ENCODE results near the gene FHL5.
"Not testable (repeated sequence)": the region's sequence is repeated elsewhere in the genome, so short reads cannot be mapped to it uniquely, and the experiment has no call there.

The FHL5 gene

DNA sequence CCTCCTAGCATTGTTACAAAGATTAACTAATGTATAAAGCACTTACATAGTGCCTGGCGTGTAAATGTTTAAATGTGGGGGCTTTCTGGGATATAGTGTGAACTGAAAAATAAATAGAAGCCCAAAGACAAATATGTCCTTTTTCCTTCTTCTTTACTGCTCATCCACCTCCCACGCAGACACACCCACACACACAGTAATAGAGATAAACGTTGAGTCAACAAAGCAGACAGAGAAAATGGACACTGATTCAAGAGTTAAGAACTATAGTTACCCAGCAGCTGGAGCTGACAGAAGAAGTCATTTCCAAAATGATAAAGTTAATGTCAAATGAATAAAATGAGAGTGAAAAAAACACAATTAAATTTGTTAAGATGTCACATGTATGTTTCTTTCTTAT is 68.3 kb downstream of the FHL5 start:
- Mint-ChIP-seq H3K4me3 (no peak overlapping the region), H3K27me3 (ENCODE audit: low read depth) (peaks cover 9% of the 10 kb centered on the region), H3K36me3 (ENCODE audit: low read depth) (no peaks in the 10 kb centered on the region), H3K4me1 (ENCODE audit: low read depth) (no peaks in the 10 kb centered on the region), H3K27ac (no peak overlapping the region), H3K9me3 (no peaks in the 10 kb centered on the region)

DNA sequence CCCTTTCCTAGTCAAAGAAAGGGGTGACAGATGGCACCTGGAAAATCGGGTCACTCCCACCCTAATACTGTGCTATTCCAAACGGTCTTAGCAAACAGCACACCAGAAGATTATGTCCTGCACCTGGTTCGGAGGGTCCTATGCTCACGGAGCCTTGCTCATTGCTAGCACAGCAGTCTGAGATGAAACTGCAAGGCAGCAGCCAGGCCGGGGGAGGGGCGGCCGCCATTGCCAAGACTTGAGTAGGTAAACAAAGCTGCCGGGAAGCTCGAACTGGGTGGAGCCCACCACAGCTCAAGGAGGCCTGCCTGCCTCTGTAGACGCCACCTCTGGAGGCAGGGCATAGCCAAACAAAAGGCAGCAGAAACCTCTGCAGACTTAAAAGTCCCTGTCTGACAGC is 75.1 kb downstream of the FHL5 start:
- H3K27me3 Mint-ChIP-seq (ENCODE audit: low read depth) = peaks cover 18% of the 10 kb centered on the region
- H3K36me3 Mint-ChIP-seq (ENCODE audit: low read depth); H3K27ac Mint-ChIP-seq; H3K4me3 Mint-ChIP-seq; H3K9me3 Mint-ChIP-seq; H3K4me1 Mint-ChIP-seq (ENCODE audit: low read depth): not testable (repeated sequence)

DNA sequence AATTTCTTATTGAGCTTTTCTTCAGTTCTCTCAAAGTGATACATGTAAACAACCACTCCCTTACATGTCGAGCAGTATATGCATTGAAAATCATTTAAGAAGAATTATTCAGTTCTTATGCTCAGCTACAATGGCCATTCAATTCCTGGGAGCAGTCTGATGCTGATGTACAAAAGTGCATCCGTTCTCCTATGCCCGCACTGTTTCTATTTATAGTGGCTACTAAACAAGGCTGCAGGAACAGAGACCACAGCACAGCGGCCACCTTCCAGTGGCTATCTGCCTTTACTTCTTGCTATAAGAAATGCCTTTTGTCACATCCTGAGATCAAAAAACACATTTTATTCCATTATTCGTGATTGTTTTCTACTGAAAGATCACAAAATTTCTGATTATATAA is 82.2 kb downstream of the FHL5 start:
- no peaks in the 10 kb centered on the region for H3K36me3 Mint-ChIP-seq (ENCODE audit: low read depth)
- no peak overlapping the region for H3K4me3 Mint-ChIP-seq
- no peak overlapping the region for H3K27ac Mint-ChIP-seq
- H3K9me3 Mint-ChIP-seq = no peaks in the 10 kb centered on the region
- no peaks in the 10 kb centered on the region for H3K4me1 Mint-ChIP-seq (ENCODE audit: low read depth)
- H3K27me3 Mint-ChIP-seq (ENCODE audit: low read depth) = peaks cover 20% of the 10 kb centered on the region

DNA sequence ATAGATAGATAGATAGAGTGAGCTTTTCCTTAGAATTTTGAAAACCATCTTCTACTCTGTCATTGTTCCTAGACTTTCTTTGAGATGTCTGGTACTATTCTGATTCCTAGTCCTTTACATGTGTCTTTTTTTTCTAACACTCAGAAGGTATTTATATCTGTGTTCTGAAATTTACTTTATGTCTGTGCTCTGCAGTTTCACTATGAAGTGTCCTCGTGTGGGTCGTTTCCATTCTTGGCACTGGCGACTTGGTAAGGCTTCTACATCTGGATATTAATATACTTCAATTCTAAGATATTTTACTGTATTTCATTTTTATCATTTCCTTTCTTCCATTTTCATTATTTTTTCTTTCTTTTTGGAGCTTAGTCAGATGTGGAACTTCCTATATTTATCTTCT is 87.0 kb downstream of the FHL5 start:
- H3K4me1 Mint-ChIP-seq (ENCODE audit: low read depth) = peaks cover 5% of the 10 kb centered on the region
- H3K9me3 Mint-ChIP-seq = no peaks in the 10 kb centered on the region
- H3K27me3 Mint-ChIP-seq (ENCODE audit: low read depth) = peaks cover 11% of the 10 kb centered on the region
- H3K36me3 Mint-ChIP-seq (ENCODE audit: low read depth) = no peaks in the 10 kb centered on the region
- no peak overlapping the region for H3K27ac Mint-ChIP-seq
- no peak overlapping the region for H3K4me3 Mint-ChIP-seq

DNA sequence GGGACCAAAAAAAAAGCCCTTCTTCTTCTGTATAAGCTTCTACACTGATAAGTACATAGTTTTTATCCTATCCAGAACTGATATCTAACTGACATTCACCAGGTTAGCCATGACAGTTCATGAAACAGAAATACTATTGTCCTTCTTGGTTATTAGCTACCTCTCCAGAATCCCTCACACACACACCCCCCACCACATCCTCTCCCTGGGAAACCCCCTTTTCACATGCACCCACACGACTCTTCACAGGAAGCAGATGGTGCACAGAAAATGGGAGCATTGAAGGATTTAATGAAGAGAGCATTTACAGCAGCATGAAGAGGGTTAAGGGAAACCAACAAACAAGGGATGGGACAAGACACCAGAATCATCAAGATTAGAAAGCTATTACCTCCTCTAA is 88.9 kb downstream of the FHL5 start:
- H3K27ac Mint-ChIP-seq = no peak overlapping the region
- peaks cover 5% of the 10 kb centered on the region for H3K27me3 Mint-ChIP-seq (ENCODE audit: low read depth)
- peaks cover 5% of the 10 kb centered on the region for H3K4me1 Mint-ChIP-seq (ENCODE audit: low read depth)
- H3K4me3 Mint-ChIP-seq = no peak overlapping the region
- no peaks in the 10 kb centered on the region for H3K36me3 Mint-ChIP-seq (ENCODE audit: low read depth)
- H3K9me3 Mint-ChIP-seq = no peaks in the 10 kb centered on the region

DNA sequence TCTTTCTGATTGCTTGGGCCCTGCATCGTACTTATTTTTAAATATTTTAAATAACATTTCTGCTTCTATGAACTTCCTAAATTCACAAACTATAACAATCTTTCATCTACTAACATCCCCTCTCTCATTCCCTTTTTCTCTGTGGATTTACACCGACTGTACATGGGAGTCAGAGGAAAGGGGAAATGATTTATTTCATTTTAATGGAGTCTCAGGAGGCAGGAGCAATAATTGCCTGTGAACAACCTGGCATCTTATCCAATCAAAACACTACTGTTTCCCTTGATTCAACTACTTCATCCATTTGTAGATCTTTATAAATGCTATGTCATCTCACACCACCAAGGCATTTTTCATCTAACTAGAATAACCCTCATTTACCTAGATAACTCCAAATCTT is 89.6 kb downstream of the FHL5 start:
- Mint-ChIP-seq H3K27me3 (ENCODE audit: low read depth) (no peaks in the 10 kb centered on the region), H3K4me1 (ENCODE audit: low read depth) (peaks cover 5% of the 10 kb centered on the region), H3K36me3 (ENCODE audit: low read depth) (no peaks in the 10 kb centered on the region), H3K4me3 (no peak overlapping the region), H3K9me3 (no peaks in the 10 kb centered on the region), H3K27ac (no peak overlapping the region)

DNA sequence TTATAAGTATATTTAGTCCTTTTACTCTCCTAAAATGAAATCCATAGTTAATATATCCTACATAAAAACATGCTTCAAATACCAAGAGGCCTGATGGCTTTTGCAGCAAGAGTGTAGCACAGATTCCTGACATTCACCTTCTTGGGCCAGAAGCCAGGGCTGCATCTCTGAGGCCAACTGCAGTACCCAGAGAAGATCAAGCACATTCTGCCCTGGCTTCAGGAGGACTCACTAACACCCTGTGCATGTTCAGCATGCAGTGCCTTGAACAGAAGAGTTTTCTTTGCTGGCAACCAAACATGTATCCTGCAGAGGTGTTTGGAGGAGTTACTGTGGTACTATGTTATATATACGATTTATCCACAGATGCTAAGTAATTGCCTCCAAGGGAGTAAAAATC is 90.3 kb downstream of the FHL5 start:
- Mint-ChIP-seq H3K27ac (no peak overlapping the region), H3K4me1 (ENCODE audit: low read depth) (peaks cover 5% of the 10 kb centered on the region), H3K27me3 (ENCODE audit: low read depth) (no peaks in the 10 kb centered on the region), H3K36me3 (ENCODE audit: low read depth) (no peaks in the 10 kb centered on the region), H3K4me3 (no peak overlapping the region), H3K9me3 (no peaks in the 10 kb centered on the region)

DNA sequence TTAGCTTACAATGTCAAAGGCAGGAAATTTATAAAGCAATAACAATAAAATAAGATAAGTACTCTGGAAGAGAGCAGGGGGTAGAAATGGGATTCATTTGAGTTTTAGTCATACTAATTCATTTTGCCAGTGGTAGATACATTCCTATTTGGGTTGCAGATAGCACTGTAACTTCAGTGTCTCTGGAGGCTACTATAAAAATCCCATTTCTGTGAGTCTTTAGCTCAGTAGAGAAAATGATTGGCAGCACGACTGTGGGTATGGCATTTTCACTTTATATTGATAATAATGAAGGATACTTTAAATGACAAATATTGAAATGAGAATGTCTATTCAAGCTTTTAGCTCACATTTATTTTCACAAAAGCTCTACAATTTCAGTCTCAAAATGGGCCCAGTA is 93.6 kb downstream of the FHL5 start:
- Mint-ChIP-seq H3K4me3 (no peak overlapping the region), H3K9me3 (no peaks in the 10 kb centered on the region), H3K27me3 (ENCODE audit: low read depth) (no peaks in the 10 kb centered on the region), H3K36me3 (ENCODE audit: low read depth) (no peaks in the 10 kb centered on the region), H3K4me1 (ENCODE audit: low read depth) (peaks cover 5% of the 10 kb centered on the region), H3K27ac (no peak overlapping the region)

DNA sequence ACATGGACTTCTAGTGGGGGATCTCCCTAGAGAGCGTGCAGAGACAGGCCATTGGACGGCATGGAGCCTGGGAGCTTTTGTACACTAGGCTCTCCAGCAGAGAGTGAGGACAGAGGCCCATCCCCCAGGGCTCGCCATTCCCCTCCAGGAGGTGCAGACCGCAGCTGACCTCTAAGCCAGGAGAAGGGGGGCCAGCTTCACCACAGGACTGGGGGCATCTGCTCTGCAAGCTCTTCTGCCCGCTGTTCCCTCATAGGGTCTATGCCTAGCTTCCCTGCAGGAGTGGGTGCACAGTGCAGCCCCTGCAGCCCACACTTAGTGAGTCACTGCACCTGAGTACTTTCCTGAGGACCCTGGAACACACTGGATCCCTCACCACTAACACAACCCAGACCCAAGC is 94.4 kb downstream of the FHL5 start:
- H3K27ac Mint-ChIP-seq = no peak overlapping the region
- H3K4me3 Mint-ChIP-seq = no peak overlapping the region
- no peaks in the 10 kb centered on the region for H3K9me3 Mint-ChIP-seq
- no peaks in the 10 kb centered on the region for H3K4me1 Mint-ChIP-seq (ENCODE audit: low read depth)
- H3K27me3 Mint-ChIP-seq (ENCODE audit: low read depth) = no peaks in the 10 kb centered on the region
- no peaks in the 10 kb centered on the region for H3K36me3 Mint-ChIP-seq (ENCODE audit: low read depth)

DNA sequence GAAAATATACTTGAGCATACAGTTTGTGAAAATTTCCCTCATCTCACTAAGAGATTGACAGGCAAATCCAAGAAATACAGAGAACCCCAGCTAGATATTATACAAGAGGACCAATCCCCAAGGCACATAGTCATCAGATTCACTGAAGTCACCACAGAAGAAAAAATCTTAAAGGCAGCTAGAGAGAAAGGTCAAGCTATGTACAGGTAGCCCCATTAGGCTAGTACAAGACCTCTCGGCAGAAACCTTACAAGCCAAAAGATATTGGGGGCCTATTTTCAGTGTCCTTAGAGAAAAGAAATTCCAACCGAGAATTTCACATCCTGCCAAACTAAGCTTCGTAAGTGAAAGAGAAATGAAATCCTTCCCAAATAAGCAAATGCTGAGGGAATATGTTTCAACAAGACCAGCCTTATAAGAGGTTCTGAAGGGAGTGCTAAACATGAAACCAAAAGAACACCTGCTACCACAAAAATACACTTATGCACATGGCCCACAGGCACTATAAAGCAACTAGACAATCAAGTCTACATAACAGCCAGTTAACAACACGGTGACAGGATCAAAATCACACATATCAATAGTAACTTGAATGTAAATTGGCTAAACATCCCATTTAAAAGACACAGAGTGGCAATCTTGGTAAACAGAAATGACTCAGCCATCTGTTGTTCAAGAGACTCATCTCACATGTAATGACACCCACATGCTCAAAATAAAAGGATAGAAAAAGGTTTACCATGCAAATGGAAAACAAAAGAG is 96.3 kb downstream of the FHL5 start:
- H3K36me3 Mint-ChIP-seq (ENCODE audit: low read depth) = no peaks in the 10 kb centered on the region
- H3K4me3 Mint-ChIP-seq = no peak overlapping the region
- H3K27ac Mint-ChIP-seq = no peak overlapping the region
- no peaks in the 10 kb centered on the region for H3K4me1 Mint-ChIP-seq (ENCODE audit: low read depth)
- no peaks in the 10 kb centered on the region for H3K27me3 Mint-ChIP-seq (ENCODE audit: low read depth)
- H3K9me3 Mint-ChIP-seq = no peaks in the 10 kb centered on the region
